ENCODE measurements around the gene CSNK1D.

Gene CSNK1D

GRCh38 chr17:82237083-82237745, 36.3 kb downstream of the CSNK1D start:
- no peak for DNase-seq

- DNase-seq: peak; percentile 82
Observed at GRCh38 chr17:82236142-82236971, 37.1 kb downstream of the CSNK1D start.

- DNase-seq: no peak
Observed at GRCh38 chr17:82235775-82236141, 37.7 kb downstream of the CSNK1D start.

GRCh38 chr17:82235056-82235774, 38.3 kb downstream of the CSNK1D start:
- DNase-seq: no peak

- no peak for DNase-seq
Observed at GRCh38 chr17:82234211-82235055, 39.1 kb downstream of the CSNK1D start.

- no peak for DNase-seq
Observed at GRCh38 chr17:82232876-82233785, 40.4 kb downstream of the CSNK1D start.

- no peak for DNase-seq
Observed at GRCh38 chr17:82232322-82232820, 41.1 kb downstream of the CSNK1D start.

- no peak for DNase-seq
Observed at GRCh38 chr17:82231562-82232321, 41.8 kb downstream of the CSNK1D start.

GRCh38 chr17:82231312-82231561, 42.3 kb downstream of the CSNK1D start:
- no peak for DNase-seq

GRCh38 chr17:82230609-82231311, 42.7 kb downstream of the CSNK1D start:
- DNase-seq: no peak

- no peak for DNase-seq
Observed at GRCh38 chr17:82229698-82230608, 43.5 kb downstream of the CSNK1D start.

GRCh38 chr17:82228842-82229697, 44.4 kb downstream of the CSNK1D start, which contains the start of gene SLC16A3:
Gene SLC16A3, plus strand, starts transcription at chr17:82229042. Its CDS starts 6,967 bp downstream, at chr17:82236009.
- no peak for DNase-seq

- DNase-seq: no peak
Observed at GRCh38 chr17:82228278-82228841, 45.1 kb downstream of the CSNK1D start.

- DNase-seq: no peak
Observed at GRCh38 chr17:82227629-82228277, 45.7 kb downstream of the CSNK1D start.

- no peak for DNase-seq
Observed at GRCh38 chr17:82226809-82227628, 46.5 kb downstream of the CSNK1D start.

GRCh38 chr17:82226146-82226808, 47.2 kb downstream of the CSNK1D start:
- DNase-seq: no peak
